PC-9 (cell line): ENCODE results near the gene CPD. TPM values are rescaled to one million over a fixed set of nuclear protein-coding genes. Genes with fewer than 3 reads are reported as not detected.

ENCODE experiments used
- BruUV-seq: library from RNA; stranded (reverse); fragments of 400-500 nt; replicated peaks from 2 replicates; lab custom pipeline; 2021; lab: Mats Ljungman, UMichigan
- CTCF ChIA-PET: fragments of 300-600 bp; sonication (Branson Sonifier 250); formaldehyde crosslinking; loops from one replicate; lab custom pipeline; 2022; ENCODE audit warnings: antibody characterized with exemption; lab: Charles Lee
- POLR2A ChIA-PET: fragments of 300-600 bp; sonication (Branson Sonifier 250); formaldehyde crosslinking; loops from one replicate; lab custom pipeline; 2022; ENCODE audit warnings: antibody characterized with exemption; ENCODE audit not compliant: unreplicated experiment; lab: Charles Lee
- DNase-seq, 2 experiments: peaks; one replicate each; pipeline versions ENCODE4 v3.0.0 to v3.0.0-alpha.2; 2015 to 2022; ENCODE audit warnings: mixed read lengths in 1 of 2
- H2AFZ ChIP-seq: fragments of 200-600 bp; sonication (generic); 2 replicates; pipeline ENCODE4 v1.8.1; 2017; ENCODE audit warnings: antibody characterized with exemption
- H3F3A ChIP-seq: fragments of 200-600 bp; sonication (generic); 2 replicates; pipeline ENCODE4 v1.8.1; 2017; ENCODE audit warnings: antibody characterized with exemption, mild to moderate bottlenecking, low read depth; ENCODE audit not compliant: insufficient read depth
- H3K27ac ChIP-seq: fragments of 200-600 bp; sonication (generic); 2 replicates; pipeline ENCODE4 v1.6.1; 2016; ENCODE audit warnings: mixed run types
- H3K27me3 ChIP-seq: fragments of 200-600 bp; sonication (generic); 2 replicates; pipeline ENCODE4 v1.6.1; 2016; ENCODE audit warnings: low read depth, mixed run types; ENCODE audit not compliant: insufficient read depth
- H3K36me3 ChIP-seq: fragments of 200-600 bp; sonication (generic); 2 replicates; pipeline ENCODE4 v1.6.1; 2016; ENCODE audit warnings: low read depth, mixed run types
- H3K4me1 ChIP-seq: fragments of 200-600 bp; sonication (generic); replicated peaks from 2 replicates; pipeline ENCODE4 v1.6.1; 2016; ENCODE audit warnings: mixed run types; ENCODE audit not compliant: insufficient read depth
- H3K4me2 ChIP-seq: fragments of 200-600 bp; sonication (generic); 2 replicates; pipeline ENCODE4 v1.6.1; 2017; ENCODE audit warnings: mixed run types
- H3K4me3 ChIP-seq: fragments of 200-600 bp; sonication (generic); 2 replicates; pipeline ENCODE4 v1.6.1; 2016; ENCODE audit warnings: mixed run types
- H3K79me2 ChIP-seq: fragments of 200-600 bp; sonication (generic); 2 replicates; pipeline ENCODE4 v1.6.1; 2017; ENCODE audit warnings: low read depth, mixed run types
- H3K9me2 ChIP-seq: fragments of 200-600 bp; sonication (generic); 2 replicates; pipeline ENCODE4 v1.8.1; 2017; ENCODE audit warnings: mild to moderate bottlenecking; ENCODE audit not compliant: insufficient read depth
- H3K9me3 ChIP-seq: fragments of 200-600 bp; sonication (generic); 2 replicates; pipeline ENCODE4 v1.8.1; 2016; ENCODE audit warnings: low read depth; ENCODE audit not compliant: insufficient read depth
- H4K20me1 ChIP-seq: fragments of 200-600 bp; sonication (generic); 2 replicates; pipeline ENCODE4 v1.8.1; 2017; ENCODE audit not compliant: insufficient read depth
- CTCF ChIP-seq: fragments of 200-600 bp; sonication (generic); conservative IDR thresholded peaks from 2 replicates; pipeline ENCODE4 v1.6.1; 2017; ENCODE audit warnings: mixed run types, antibody characterized with exemption, mild to moderate bottlenecking, moderate library complexity
- EZH2 ChIP-seq: fragments of 200-600 bp; sonication (generic); IDR thresholded peaks from 2 replicates; pipeline ENCODE4 v1.8.0; 2017; ENCODE audit warnings: antibody characterized with exemption, low read depth
- intact Hi-C: fragments of 100-400 bp; cut with micrococcal nuclease; formaldehyde crosslinking; loops from one replicate; pipeline ENCODE4 v1.10.0; 2022; ENCODE audit not compliant: unreplicated experiment
- total RNA-seq: library from RNA; stranded (reverse); gene quantifications from 2 replicates; pipeline ENCODE4 v1.2.3, GENCODE V29; 2021

Gene CPD
- total RNA-seq, 1 experiment from 2014 or later = 55.0 TPM

- peaks cover 7% of the 10 kb centered on the region; the same call in 1 of the 2 replicates for H4K20me1 ChIP-seq
- no peaks in the 10 kb centered on the region; the same call in 1 of the 2 replicates for H3F3A ChIP-seq
- POLR2A ChIA-PET = interaction anchor here (0.6 kb wide), 1 partner anchor 33 kb away, joined by 4 read pairs; no protein-coding TSS in a partner anchor
- H3K4me2 ChIP-seq = no peak overlapping the region
- intact Hi-C loops = no loop called here
- no peaks in the 10 kb centered on the region for H3K79me2 ChIP-seq
- no peak overlapping the region for H3K27ac ChIP-seq
- CTCF ChIA-PET = no interaction called here
- no peaks in the 10 kb centered on the region for H3K27me3 ChIP-seq
- TF ChIP-seq CTCF (no peak), EZH2 (no peak)
- no peak for DNase-seq
- H3K9me3 ChIP-seq = no peaks in the 10 kb centered on the region
- no peak overlapping the region for H3K4me3 ChIP-seq
- peaks cover 28% of the 10 kb centered on the region for H3K36me3 ChIP-seq
- no peaks in the 10 kb centered on the region for H3K4me1 ChIP-seq
- H3K9me2 ChIP-seq = no peaks in the 10 kb centered on the region
- H2AFZ ChIP-seq = no peak overlapping the region
- no TSS peak for BruUV-seq
These were observed 43.4 kb downstream of the CPD start for GRCh38 chr17:30422171-30422570.

DNA sequence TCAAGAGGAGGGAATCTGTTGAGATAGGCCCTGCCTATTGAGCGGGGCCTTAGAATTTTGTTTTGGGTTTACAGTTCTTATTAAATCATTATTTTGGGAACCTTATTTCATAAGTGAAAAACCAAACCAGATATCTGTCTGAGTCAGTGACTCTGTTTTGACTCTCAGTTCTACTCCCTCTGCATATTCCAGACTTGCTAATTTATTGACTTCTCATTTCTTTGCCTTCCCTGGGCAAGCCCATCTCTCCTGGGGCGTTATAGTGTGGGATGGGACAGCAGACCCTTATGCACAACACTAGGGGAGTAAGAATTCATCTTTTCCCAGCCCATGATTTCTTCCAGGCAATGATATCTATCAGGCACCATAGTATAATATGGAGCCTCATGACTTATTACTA, 45.7 kb downstream of the CPD start:
- H3F3A ChIP-seq = no peaks in the 10 kb centered on the region; the same call in none of the 2 replicates
- peaks cover 28% of the 10 kb centered on the region for H3K36me3 ChIP-seq
- no peak for DNase-seq
- H3K27me3 ChIP-seq = no peaks in the 10 kb centered on the region
- no peaks in the 10 kb centered on the region for H3K79me2 ChIP-seq
- H3K27ac ChIP-seq = no peak overlapping the region
- no peaks in the 10 kb centered on the region for H3K4me1 ChIP-seq
- no peak overlapping the region for H3K4me2 ChIP-seq
- H3K4me3 ChIP-seq = no peak overlapping the region
- POLR2A ChIA-PET = no interaction called here
- intact Hi-C loops = no loop called here
- no peaks in the 10 kb centered on the region for H3K9me2 ChIP-seq
- TF ChIP-seq EZH2 (no peak), CTCF (no peak)
- peaks cover 4% of the 10 kb centered on the region; the same call in 1 of the 2 replicates for H4K20me1 ChIP-seq
- no peak overlapping the region for H2AFZ ChIP-seq
- H3K9me3 ChIP-seq = no peaks in the 10 kb centered on the region
- CTCF ChIA-PET = interaction anchor here (0.6 kb wide), 1 partner anchor 23 kb away, joined by 4 read pairs; no protein-coding TSS in a partner anchor
- BruUV-seq = no TSS peak

DNA sequence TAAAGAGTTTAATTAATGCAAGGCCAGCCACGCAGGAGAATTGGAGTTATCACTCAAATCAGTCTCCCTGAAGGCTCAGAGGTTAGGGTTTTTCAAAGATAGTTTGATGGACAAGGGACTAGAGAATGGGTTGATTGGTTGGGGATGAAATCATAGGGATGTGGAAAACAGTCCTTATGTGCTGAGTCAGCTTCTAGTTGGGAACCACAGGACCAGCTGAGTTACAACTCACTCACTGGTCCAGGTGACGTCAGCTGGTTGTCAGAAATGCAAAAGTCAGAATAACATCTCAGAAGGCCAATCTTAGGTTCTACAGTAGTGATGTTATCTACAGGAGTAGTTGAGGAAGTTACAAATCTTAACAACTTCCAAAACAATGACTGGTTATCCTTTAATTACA, 47.6 kb downstream of the CPD start:
- CTCF ChIA-PET = no interaction called here
- Histone ChIP-seq H3K9me2 (no peaks in the 10 kb centered on the region), H2AFZ (no peak overlapping the region), H3K79me2 (no peaks in the 10 kb centered on the region), H3K9me3 (no peaks in the 10 kb centered on the region), H3K4me3 (no peak overlapping the region), H3K4me1 (no peaks in the 10 kb centered on the region), H3K27ac (no peak overlapping the region), H3K4me2 (no peak overlapping the region), H3K36me3 (peaks cover 25% of the 10 kb centered on the region), H3F3A (no peaks in the 10 kb centered on the region; the same call in none of the 2 replicates), H3K27me3 (no peaks in the 10 kb centered on the region), H4K20me1 (peaks cover 4% of the 10 kb centered on the region; the same call in 1 of the 2 replicates)
- POLR2A ChIA-PET = no interaction called here
- TF ChIP-seq CTCF (no peak), EZH2 (no peak)
- intact Hi-C loops = no loop called here
- BruUV-seq = no TSS peak
- DNase-seq = no peak
